ENCODE results near the gene HPRT1.

GRCh38 chrX:134443020-134443419, 16.9 kb upstream of the HPRT1 start:
- TF ChIP-seq CTCF (IDR thresholded peaks at IDR 0.05) (no peak), POLR2A (IDR thresholded peaks at IDR 0.05) (no peak), POLR2AphosphoS5 (IDR thresholded peaks at IDR 0.05) (no peak)
